GM12801 (cell line): ENCODE data around the gene TBC1D1.

Experiments
- TF ChIP-seq, protein P1 (sequence below): IDR thresholded peaks from one replicate; pipeline ENCODE4 v1.5.1; 2011; ENCODE audit warnings: control low read depth; ENCODE audit not compliant: insufficient read length; ENCODE audit errors: extremely low read depth

TBC1D1 gene

DNA sequence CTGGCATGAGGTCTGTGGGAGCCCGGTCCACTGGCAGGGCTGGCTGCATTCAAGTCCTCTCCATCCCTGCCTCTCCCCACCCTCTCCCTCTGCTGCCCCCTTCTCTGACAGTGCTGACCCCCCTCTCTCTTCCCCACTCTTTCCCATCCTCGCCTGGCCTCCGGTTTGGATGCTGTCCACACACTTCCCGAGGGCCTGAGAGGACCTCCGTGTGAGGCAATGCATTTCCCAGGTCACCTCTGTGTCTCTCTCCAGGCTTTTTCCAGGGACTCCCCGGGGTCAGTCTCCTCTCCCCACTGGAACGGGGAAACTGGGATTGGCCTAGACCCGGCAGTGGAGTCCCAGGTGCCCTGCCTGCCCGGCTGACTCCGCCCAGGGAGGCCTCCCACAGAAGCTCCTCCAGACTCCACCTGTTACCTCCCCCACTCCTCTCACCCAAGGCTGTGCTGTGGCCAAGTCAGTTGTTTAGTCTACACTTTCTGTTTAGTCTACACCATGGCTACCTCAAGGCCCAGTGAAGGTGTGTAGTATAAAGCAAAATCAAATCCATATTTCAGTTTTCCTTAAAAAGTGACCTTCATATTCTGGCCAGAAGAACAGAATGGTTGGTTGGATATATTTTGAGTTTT is 216.1 kb downstream of the TBC1D1 start:
- TF ChIP-seq, protein P1, sequence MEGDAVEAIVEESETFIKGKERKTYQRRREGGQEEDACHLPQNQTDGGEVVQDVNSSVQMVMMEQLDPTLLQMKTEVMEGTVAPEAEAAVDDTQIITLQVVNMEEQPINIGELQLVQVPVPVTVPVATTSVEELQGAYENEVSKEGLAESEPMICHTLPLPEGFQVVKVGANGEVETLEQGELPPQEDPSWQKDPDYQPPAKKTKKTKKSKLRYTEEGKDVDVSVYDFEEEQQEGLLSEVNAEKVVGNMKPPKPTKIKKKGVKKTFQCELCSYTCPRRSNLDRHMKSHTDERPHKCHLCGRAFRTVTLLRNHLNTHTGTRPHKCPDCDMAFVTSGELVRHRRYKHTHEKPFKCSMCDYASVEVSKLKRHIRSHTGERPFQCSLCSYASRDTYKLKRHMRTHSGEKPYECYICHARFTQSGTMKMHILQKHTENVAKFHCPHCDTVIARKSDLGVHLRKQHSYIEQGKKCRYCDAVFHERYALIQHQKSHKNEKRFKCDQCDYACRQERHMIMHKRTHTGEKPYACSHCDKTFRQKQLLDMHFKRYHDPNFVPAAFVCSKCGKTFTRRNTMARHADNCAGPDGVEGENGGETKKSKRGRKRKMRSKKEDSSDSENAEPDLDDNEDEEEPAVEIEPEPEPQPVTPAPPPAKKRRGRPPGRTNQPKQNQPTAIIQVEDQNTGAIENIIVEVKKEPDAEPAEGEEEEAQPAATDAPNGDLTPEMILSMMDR, result no peak

DNA sequence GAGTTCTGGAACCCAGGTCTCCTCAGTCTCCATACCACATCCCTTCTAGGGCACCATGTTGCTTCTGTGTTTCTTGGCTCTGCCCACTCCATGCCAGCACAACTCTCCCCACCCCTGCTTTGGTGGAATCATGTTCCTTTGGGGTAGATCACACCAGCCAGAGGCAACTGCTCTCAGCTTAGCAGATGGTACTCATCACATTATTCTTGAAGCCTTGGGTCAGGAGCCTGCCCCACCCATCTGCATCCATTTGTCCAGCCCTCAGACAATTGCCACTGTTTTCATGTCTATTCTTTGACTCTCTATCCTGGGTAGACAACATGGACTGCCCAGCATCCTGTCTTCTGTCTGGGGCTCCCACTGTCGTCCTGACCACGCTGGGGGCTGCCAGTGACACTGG is 216.9 kb downstream of the TBC1D1 start:
- TF ChIP-seq, protein P1, result no peak

DNA sequence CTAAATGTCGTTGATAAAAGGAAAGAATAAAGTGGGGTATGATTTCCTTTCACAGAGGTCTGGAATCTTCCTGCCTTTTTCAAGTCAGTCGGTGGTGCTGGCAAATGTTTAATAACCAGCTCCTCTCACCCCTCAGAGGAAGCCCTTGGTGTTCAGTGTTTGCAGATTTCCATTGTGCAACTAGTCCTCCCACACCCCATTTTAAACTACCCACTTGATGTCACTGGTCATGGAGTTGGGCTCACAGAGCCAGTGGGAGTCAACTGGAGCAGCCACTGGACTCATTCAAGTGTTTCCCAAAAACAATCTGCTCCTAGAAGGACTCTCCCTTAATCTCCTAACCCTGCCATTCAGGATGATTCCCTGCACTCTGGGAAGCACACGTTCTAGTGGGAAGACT is 218.5 kb downstream of the TBC1D1 start:
- TF ChIP-seq, protein P1, result no peak

DNA sequence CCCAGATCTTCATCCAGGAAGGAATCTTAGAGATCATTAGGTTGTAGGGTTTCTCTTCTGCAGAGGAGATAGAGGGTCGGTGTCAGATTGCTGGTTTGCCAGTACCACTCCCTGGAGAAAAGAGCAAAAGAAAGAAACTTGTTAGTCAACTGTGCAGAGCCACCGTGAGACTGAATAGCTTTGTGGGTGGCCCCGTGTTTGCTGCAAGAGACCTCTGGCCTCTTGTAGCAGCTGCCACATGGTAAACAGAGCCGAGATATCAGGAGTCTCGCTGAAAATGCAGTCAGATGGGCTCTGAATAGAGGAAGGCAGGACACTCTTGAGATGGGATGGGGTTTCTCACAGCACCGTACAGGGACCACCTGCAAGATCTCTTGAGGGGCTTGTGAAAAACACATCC is 219.0 kb downstream of the TBC1D1 start:
- TF ChIP-seq, protein P1, result no peak

DNA sequence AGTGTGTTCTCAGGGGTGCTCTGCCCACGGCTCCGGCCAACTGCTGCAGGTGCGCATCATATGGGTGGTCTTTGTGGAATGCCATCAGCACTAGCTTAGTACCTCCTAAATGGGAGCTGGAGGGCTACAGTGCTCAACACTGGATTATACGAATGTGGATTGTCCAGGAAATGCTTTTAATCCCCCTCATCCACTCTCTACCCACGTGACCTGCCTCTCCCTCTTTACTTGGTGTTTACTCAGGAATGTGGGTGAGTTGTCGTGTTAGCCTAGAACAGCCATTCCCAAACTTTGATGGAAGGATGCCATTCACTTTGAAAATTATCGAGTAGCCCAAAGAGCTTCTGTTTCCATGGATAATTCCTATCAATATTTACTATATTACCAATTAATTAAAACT is 220.1 kb downstream of the TBC1D1 start:
- TF ChIP-seq, protein P1, result no peak

DNA sequence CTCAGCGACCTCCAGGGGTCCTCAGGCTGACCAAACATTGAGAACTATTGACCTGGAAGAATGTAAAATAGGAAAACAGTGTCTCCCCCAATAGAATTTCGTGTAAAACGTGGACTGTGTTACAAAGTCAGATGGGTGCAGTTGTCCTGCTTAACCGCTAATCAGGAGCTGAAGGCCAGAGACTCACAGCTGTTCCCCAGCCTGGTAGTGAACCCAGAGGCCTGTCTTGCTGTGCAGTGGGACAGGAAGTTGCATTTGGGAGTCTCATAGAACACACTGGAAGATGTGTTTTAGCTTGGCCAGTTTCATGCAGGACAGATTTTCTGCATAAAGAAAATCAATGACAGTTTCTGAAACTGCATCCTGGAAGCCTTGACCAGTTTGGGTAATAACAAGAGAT is 220.8 kb downstream of the TBC1D1 start:
- TF ChIP-seq, protein P1, result no peak

DNA sequence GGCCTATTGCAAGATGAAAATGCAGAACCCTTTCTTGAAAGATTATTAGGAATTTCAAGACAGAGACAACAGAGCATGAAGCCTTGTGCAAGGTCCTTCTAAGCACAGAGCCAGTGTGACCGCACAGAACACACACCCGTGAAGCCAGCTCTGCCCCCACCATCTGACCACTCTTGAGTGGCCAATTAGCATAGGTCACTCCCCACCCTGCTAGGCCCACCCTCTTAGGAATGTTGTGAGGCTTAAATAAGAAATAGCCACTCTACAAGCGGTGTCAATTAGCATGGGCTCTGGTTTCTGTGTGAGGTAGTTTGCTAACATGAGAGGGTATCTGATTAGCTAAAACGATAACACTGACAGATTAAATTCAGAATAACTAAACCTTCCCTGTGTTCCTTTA is 222.2 kb downstream of the TBC1D1 start:
- TF ChIP-seq, protein P1, result no peak
